Activated naive CD8-positive, alpha-beta T cell (primary cell): ENCODE data around the gene ARMC6.

ENCODE experiments used
- H3K27ac Mint-ChIP-seq: one replicate; pipeline ENCODE4 v1.8.0; 2021; ENCODE audit warnings: mixed read lengths
- H3K27me3 Mint-ChIP-seq: one replicate; pipeline ENCODE4 v1.8.0; 2021; ENCODE audit warnings: mixed read lengths
- H3K36me3 Mint-ChIP-seq: one replicate; pipeline ENCODE4 v1.8.0; 2021; ENCODE audit warnings: mixed read lengths
- H3K4me1 Mint-ChIP-seq: one replicate; pipeline ENCODE4 v1.8.0; 2021; ENCODE audit warnings: low read depth, mixed read lengths
- H3K4me3 Mint-ChIP-seq: one replicate; pipeline ENCODE4 v1.8.0; 2021; ENCODE audit warnings: mild to moderate bottlenecking, mixed read lengths
- H3K9me3 Mint-ChIP-seq: one replicate; pipeline ENCODE4 v1.8.0; 2021; ENCODE audit warnings: low read depth, mixed read lengths

Gene ARMC6

GRCh38 chr19:19034204-19034624, 811 bp downstream of the ARMC6 start:
- Mint-ChIP-seq H3K4me1 (peaks cover 40% of the 10 kb centered on the region), H3K9me3 (no peaks in the 10 kb centered on the region), H3K27ac (peak overlapping the region; percentile 97), H3K27me3 (no peaks in the 10 kb centered on the region), H3K36me3 (peaks cover 5% of the 10 kb centered on the region), H3K4me3 (peak overlapping the region; percentile 95)

- Mint-ChIP-seq H3K4me3 (no peak overlapping the region), H3K4me1 (peaks cover 32% of the 10 kb centered on the region), H3K9me3 (no peaks in the 10 kb centered on the region), H3K27me3 (no peaks in the 10 kb centered on the region), H3K36me3 (peaks cover 7% of the 10 kb centered on the region), H3K27ac (peak overlapping the region; percentile 64)
Measured at GRCh38 chr19:19039901-19040300, 6.5 kb downstream of the ARMC6 start.

GRCh38 chr19:19040417-19040816, 7.0 kb downstream of the ARMC6 start:
- peaks cover 10% of the 10 kb centered on the region for H3K36me3 Mint-ChIP-seq
- peaks cover 29% of the 10 kb centered on the region for H3K4me1 Mint-ChIP-seq
- no peaks in the 10 kb centered on the region for H3K9me3 Mint-ChIP-seq
- H3K4me3 Mint-ChIP-seq = no peak overlapping the region
- peak overlapping the region; percentile 64 for H3K27ac Mint-ChIP-seq
- no peaks in the 10 kb centered on the region for H3K27me3 Mint-ChIP-seq

GRCh38 chr19:19042732-19043280, 9.4 kb downstream of the ARMC6 start:
- Mint-ChIP-seq H3K4me1 (peaks cover 20% of the 10 kb centered on the region), H3K4me3 (no peak overlapping the region), H3K36me3 (peaks cover 7% of the 10 kb centered on the region), H3K9me3 (no peaks in the 10 kb centered on the region), H3K27ac (no peak overlapping the region), H3K27me3 (no peaks in the 10 kb centered on the region)

GRCh38 chr19:19043481-19043880, 10.1 kb downstream of the ARMC6 start:
- Mint-ChIP-seq H3K4me1 (peaks cover 20% of the 10 kb centered on the region), H3K4me3 (no peak overlapping the region), H3K27me3 (no peaks in the 10 kb centered on the region), H3K27ac (no peak overlapping the region), H3K9me3 (no peaks in the 10 kb centered on the region), H3K36me3 (peaks cover 7% of the 10 kb centered on the region)

- H3K36me3 Mint-ChIP-seq = peaks cover 7% of the 10 kb centered on the region
- H3K4me3 Mint-ChIP-seq = no peak overlapping the region
- H3K27ac Mint-ChIP-seq = no peak overlapping the region
- H3K27me3 Mint-ChIP-seq = no peaks in the 10 kb centered on the region
- H3K9me3 Mint-ChIP-seq = no peaks in the 10 kb centered on the region
- H3K4me1 Mint-ChIP-seq = peaks cover 19% of the 10 kb centered on the region
Measured at GRCh38 chr19:19043881-19044280, 10.5 kb downstream of the ARMC6 start.

GRCh38 chr19:19049406-19049805, 16.0 kb downstream of the ARMC6 start:
- H3K4me1 Mint-ChIP-seq = no peaks in the 10 kb centered on the region
- no peak overlapping the region for H3K4me3 Mint-ChIP-seq
- H3K27ac Mint-ChIP-seq = no peak overlapping the region
- H3K9me3 Mint-ChIP-seq = no peaks in the 10 kb centered on the region
- no peaks in the 10 kb centered on the region for H3K27me3 Mint-ChIP-seq
- peaks cover 8% of the 10 kb centered on the region for H3K36me3 Mint-ChIP-seq

- H3K27ac Mint-ChIP-seq = no peak overlapping the region
- no peak overlapping the region for H3K4me3 Mint-ChIP-seq
- H3K9me3 Mint-ChIP-seq = no peaks in the 10 kb centered on the region
- no peaks in the 10 kb centered on the region for H3K27me3 Mint-ChIP-seq
- H3K36me3 Mint-ChIP-seq = peaks cover 8% of the 10 kb centered on the region
- H3K4me1 Mint-ChIP-seq = no peaks in the 10 kb centered on the region
Measured at GRCh38 chr19:19050104-19050503, 16.7 kb downstream of the ARMC6 start.

- H3K9me3 Mint-ChIP-seq = no peaks in the 10 kb centered on the region
- H3K4me3 Mint-ChIP-seq = no peak overlapping the region
- no peaks in the 10 kb centered on the region for H3K4me1 Mint-ChIP-seq
- peaks cover 6% of the 10 kb centered on the region for H3K36me3 Mint-ChIP-seq
- no peak overlapping the region for H3K27ac Mint-ChIP-seq
- no peaks in the 10 kb centered on the region for H3K27me3 Mint-ChIP-seq
Measured at GRCh38 chr19:19050731-19051130, 17.3 kb downstream of the ARMC6 start.

- H3K4me3 Mint-ChIP-seq = no peak overlapping the region
- H3K4me1 Mint-ChIP-seq = no peaks in the 10 kb centered on the region
- no peaks in the 10 kb centered on the region for H3K27me3 Mint-ChIP-seq
- no peak overlapping the region for H3K27ac Mint-ChIP-seq
- peaks cover 6% of the 10 kb centered on the region for H3K36me3 Mint-ChIP-seq
- H3K9me3 Mint-ChIP-seq = no peaks in the 10 kb centered on the region
Measured at GRCh38 chr19:19051478-19052213, 18.2 kb downstream of the ARMC6 start.

- Mint-ChIP-seq H3K9me3 (no peaks in the 10 kb centered on the region), H3K4me3 (no peak overlapping the region), H3K27me3 (no peaks in the 10 kb centered on the region), H3K27ac (no peak overlapping the region), H3K4me1 (no peaks in the 10 kb centered on the region), H3K36me3 (peaks cover 3% of the 10 kb centered on the region)
Measured at GRCh38 chr19:19052921-19053320, 19.5 kb downstream of the ARMC6 start.

- H3K9me3 Mint-ChIP-seq = no peaks in the 10 kb centered on the region
- no peak overlapping the region for H3K27ac Mint-ChIP-seq
- H3K27me3 Mint-ChIP-seq = no peaks in the 10 kb centered on the region
- no peak overlapping the region for H3K4me3 Mint-ChIP-seq
- H3K4me1 Mint-ChIP-seq = no peaks in the 10 kb centered on the region
- H3K36me3 Mint-ChIP-seq = peaks cover 3% of the 10 kb centered on the region
Measured at GRCh38 chr19:19053508-19054314, 20.3 kb downstream of the ARMC6 start.

- Mint-ChIP-seq H3K27ac (no peak overlapping the region), H3K27me3 (no peaks in the 10 kb centered on the region), H3K4me3 (no peak overlapping the region), H3K36me3 (peaks cover 3% of the 10 kb centered on the region), H3K4me1 (no peaks in the 10 kb centered on the region), H3K9me3 (no peaks in the 10 kb centered on the region)
Measured at GRCh38 chr19:19054315-19054938, 21.0 kb downstream of the ARMC6 start.

- no peak overlapping the region for H3K27ac Mint-ChIP-seq
- no peaks in the 10 kb centered on the region for H3K9me3 Mint-ChIP-seq
- peaks cover 2% of the 10 kb centered on the region for H3K36me3 Mint-ChIP-seq
- H3K27me3 Mint-ChIP-seq = no peaks in the 10 kb centered on the region
- no peak overlapping the region for H3K4me3 Mint-ChIP-seq
- H3K4me1 Mint-ChIP-seq = no peaks in the 10 kb centered on the region
Measured at GRCh38 chr19:19054939-19055440, 21.6 kb downstream of the ARMC6 start.

GRCh38 chr19:19055701-19056100, 22.3 kb downstream of the ARMC6 start:
- Mint-ChIP-seq H3K4me3 (no peak overlapping the region), H3K27ac (no peak overlapping the region), H3K4me1 (no peaks in the 10 kb centered on the region), H3K27me3 (no peaks in the 10 kb centered on the region), H3K36me3 (peaks cover 2% of the 10 kb centered on the region), H3K9me3 (no peaks in the 10 kb centered on the region)
